Renal cortical epithelial cell (primary cell): ENCODE data around the gene NUDT3. TPM values are rescaled to one million over a fixed set of nuclear protein-coding genes. Genes with fewer than 3 reads are reported as not detected.
"Not testable (repeated sequence)": the region's sequence is repeated elsewhere in the genome, so short reads cannot be mapped to it uniquely, and the experiment has no call there.

Experiments used
- DNase-seq: peaks from one replicate; pipeline ENCODE4 v3.0.0-alpha.2; 2011; ENCODE audit warnings: low read depth
- total RNA-seq: library from RNA; depleted of rRNA; stranded (reverse); fragments of >200 nt; gene quantifications from 2 replicates; pipeline ENCODE4 v1.2.3, GENCODE V29; 2014

NUDT3 gene
- total RNA-seq, 1 donor from 2014 or later: 26.9 TPM

GRCh38 chr6:34285448-34286164 is 106.9 kb downstream of the NUDT3 start:
- DNase-seq: no peak

- no peak for DNase-seq
These were observed 107.7 kb downstream of the NUDT3 start for GRCh38 chr6:34284563-34285447.

- no peak for DNase-seq
These were observed 110.7 kb downstream of the NUDT3 start for GRCh38 chr6:34281702-34282334.

- no peak for DNase-seq
These were observed 112.3 kb downstream of the NUDT3 start for GRCh38 chr6:34280216-34280615.

GRCh38 chr6:34278833-34279232 is 113.6 kb downstream of the NUDT3 start:
- no peak for DNase-seq

GRCh38 chr6:34277763-34278112 is 114.7 kb downstream of the NUDT3 start:
- no peak for DNase-seq

GRCh38 chr6:34276881-34277762 is 115.3 kb downstream of the NUDT3 start:
- no peak for DNase-seq

- no peak for DNase-seq
These were observed 116.3 kb downstream of the NUDT3 start for GRCh38 chr6:34276191-34276590.

- no peak for DNase-seq
These were observed 117.2 kb downstream of the NUDT3 start for GRCh38 chr6:34275128-34275804.

- DNase-seq: no peak
These were observed 118.3 kb downstream of the NUDT3 start for GRCh38 chr6:34274129-34274528.

- no peak for DNase-seq
These were observed 119.1 kb downstream of the NUDT3 start for GRCh38 chr6:34273242-34273805.

GRCh38 chr6:34272013-34272926 is 120.2 kb downstream of the NUDT3 start:
- DNase-seq: no peak

GRCh38 chr6:34269658-34270341 is 122.7 kb downstream of the NUDT3 start:
- not testable (repeated sequence) for DNase-seq

- not testable (repeated sequence) for DNase-seq
These were observed 123.3 kb downstream of the NUDT3 start for GRCh38 chr6:34269132-34269531.

- DNase-seq: no peak
These were observed 124.7 kb downstream of the NUDT3 start for GRCh38 chr6:34267746-34268145.

GRCh38 chr6:34263484-34263883 is 129.0 kb downstream of the NUDT3 start:
- DNase-seq: not testable (repeated sequence)

GRCh38 chr6:34260576-34261267 is 131.7 kb downstream of the NUDT3 start:
- no peak for DNase-seq

GRCh38 chr6:34259529-34260069 is 132.9 kb downstream of the NUDT3 start:
- no peak for DNase-seq
